MM.1S (cell line): ENCODE measurements around the gene SPRR3.

Source experiments
- DNase-seq: peaks from one replicate; pipeline ENCODE4 v3.0.0-alpha.2; 2015
- H2AFZ ChIP-seq: fragments of 300-600 bp; sonication (generic); 2 replicates; pipeline ENCODE4 v1.6.0; 2016; ENCODE audit warnings: antibody characterized with exemption, low read length
- H3F3A ChIP-seq: fragments of 300-600 bp; sonication (generic); 2 replicates; pipeline ENCODE4 v1.6.1; 2016; ENCODE audit warnings: mild to moderate bottlenecking, antibody characterized with exemption, low read length, moderate library complexity, mixed read lengths; ENCODE audit not compliant: insufficient read depth
- H3K27ac ChIP-seq: fragments of 300-600 bp; sonication (generic); 2 replicates; pipeline ENCODE4 v1.5.1; 2016; ENCODE audit warnings: mild to moderate bottlenecking, low read length
- H3K27me3 ChIP-seq: fragments of 300-600 bp; sonication (generic); replicated peaks from 2 replicates; pipeline ENCODE4 v1.6.0; 2016; ENCODE audit warnings: low read length; ENCODE audit not compliant: insufficient read depth
- H3K36me3 ChIP-seq: fragments of 300-600 bp; sonication (generic); replicated peaks from 2 replicates; pipeline ENCODE4 v1.6.1; 2016; ENCODE audit warnings: mild to moderate bottlenecking, low read length, mixed read lengths; ENCODE audit not compliant: insufficient read depth
- H3K4me1 ChIP-seq: fragments of 300-600 bp; sonication (generic); 2 replicates; pipeline ENCODE4 v1.6.1; 2016; ENCODE audit warnings: low read length, mixed read lengths
- H3K4me2 ChIP-seq: fragments of 300-600 bp; sonication (generic); 2 replicates; pipeline ENCODE4 v1.6.0; 2016; ENCODE audit warnings: low read depth, low read length
- H3K4me3 ChIP-seq: fragments of 300-600 bp; sonication (generic); 2 replicates; pipeline ENCODE4 v1.5.1; 2016; ENCODE audit warnings: low read length, mixed read lengths
- H3K79me2 ChIP-seq: fragments of 300-600 bp; sonication (generic); 2 replicates; pipeline ENCODE4 v1.6.1; 2016; ENCODE audit warnings: mixed run types, low read length, mixed read lengths
- H3K9ac ChIP-seq: fragments of 300-600 bp; sonication (generic); 2 replicates; pipeline ENCODE4 v1.6.1; 2016; ENCODE audit warnings: low read length, mixed read lengths
- H3K9me2 ChIP-seq: fragments of 300-600 bp; sonication (generic); replicated peaks from 2 replicates; pipeline ENCODE4 v1.6.1; 2016; ENCODE audit warnings: mild to moderate bottlenecking, low read length, mixed read lengths; ENCODE audit not compliant: insufficient read depth
- H3K9me3 ChIP-seq: fragments of 300-600 bp; sonication (generic); replicated peaks from 2 replicates; pipeline ENCODE4 v1.6.1; 2016; ENCODE audit warnings: mild to moderate bottlenecking, low read length, mixed read lengths; ENCODE audit not compliant: insufficient read depth
- H4K20me1 ChIP-seq: fragments of 300-600 bp; sonication (generic); 2 replicates; pipeline ENCODE4 v1.6.1; 2016; ENCODE audit warnings: mild to moderate bottlenecking, low read length, moderate library complexity, mixed read lengths; ENCODE audit not compliant: insufficient read depth
- EZH2 ChIP-seq: fragments of 300-600 bp; sonication (generic); optimal IDR thresholded peaks from 2 replicates; pipeline ENCODE3; 2017; ENCODE audit warnings: low read depth, mild to moderate bottlenecking, antibody characterized with exemption, low read length, mixed read lengths
- EZH2phosphoT487 ChIP-seq: fragments of 300-600 bp; sonication (generic); IDR thresholded peaks from 2 replicates; pipeline ENCODE4 v1.6.1; 2018; ENCODE audit warnings: antibody characterized with exemption, low read length
- TF ChIP-seq, protein P1 (sequence below): fragments of 300-600 bp; sonication (generic); IDR thresholded peaks from 2 replicates; pipeline ENCODE4 v1.5.1; 2016; ENCODE audit warnings: antibody characterized with exemption, low read length, mixed read lengths

SPRR3 gene

DNA sequence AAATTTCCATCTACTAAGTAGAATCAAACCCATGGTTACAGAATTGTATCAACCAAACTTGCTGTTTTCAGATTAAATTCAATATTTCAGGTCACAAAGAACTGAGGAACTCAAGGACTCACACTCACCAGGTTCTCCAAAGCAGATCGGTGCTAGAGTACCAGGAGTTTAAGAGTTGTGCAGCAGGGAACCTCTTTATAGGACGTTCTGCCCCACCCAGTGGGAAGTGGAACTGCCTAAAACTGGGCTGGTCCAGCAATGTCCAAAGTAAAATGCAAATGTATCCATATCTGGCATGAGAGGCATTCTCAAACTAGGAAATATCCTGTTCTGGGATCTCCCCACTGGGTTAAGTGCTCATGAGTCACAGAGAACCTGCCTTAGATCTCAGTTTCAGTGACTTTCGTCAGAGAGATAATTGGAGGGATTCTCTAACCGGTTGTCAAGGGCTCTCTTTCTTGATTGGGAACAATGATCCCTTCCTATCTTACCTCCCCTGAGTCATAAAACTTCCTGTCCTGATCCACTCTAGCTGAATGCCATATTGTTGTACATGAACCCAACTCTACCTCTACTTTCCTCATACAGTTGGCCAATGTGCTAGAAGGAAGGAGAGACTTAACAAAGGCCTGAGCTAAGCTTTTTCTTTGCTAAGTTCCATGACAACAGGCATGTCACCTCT lies 39.5 kb downstream of the SPRR3 start, which contains the start of gene SPRR2D:
Gene SPRR2D, minus strand, starts transcription at position 171 of the 682 bp plus-strand sequence. CDS start 774 bp downstream, outside the sequence.
- H3K4me2 ChIP-seq, result no peak within 1 kb of the TSS
- H3K9ac ChIP-seq, result no peak within 1 kb of the TSS
- TF ChIP-seq, protein P1, sequence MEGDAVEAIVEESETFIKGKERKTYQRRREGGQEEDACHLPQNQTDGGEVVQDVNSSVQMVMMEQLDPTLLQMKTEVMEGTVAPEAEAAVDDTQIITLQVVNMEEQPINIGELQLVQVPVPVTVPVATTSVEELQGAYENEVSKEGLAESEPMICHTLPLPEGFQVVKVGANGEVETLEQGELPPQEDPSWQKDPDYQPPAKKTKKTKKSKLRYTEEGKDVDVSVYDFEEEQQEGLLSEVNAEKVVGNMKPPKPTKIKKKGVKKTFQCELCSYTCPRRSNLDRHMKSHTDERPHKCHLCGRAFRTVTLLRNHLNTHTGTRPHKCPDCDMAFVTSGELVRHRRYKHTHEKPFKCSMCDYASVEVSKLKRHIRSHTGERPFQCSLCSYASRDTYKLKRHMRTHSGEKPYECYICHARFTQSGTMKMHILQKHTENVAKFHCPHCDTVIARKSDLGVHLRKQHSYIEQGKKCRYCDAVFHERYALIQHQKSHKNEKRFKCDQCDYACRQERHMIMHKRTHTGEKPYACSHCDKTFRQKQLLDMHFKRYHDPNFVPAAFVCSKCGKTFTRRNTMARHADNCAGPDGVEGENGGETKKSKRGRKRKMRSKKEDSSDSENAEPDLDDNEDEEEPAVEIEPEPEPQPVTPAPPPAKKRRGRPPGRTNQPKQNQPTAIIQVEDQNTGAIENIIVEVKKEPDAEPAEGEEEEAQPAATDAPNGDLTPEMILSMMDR, result no peak
- TF ChIP-seq EZH2 (no peak), EZH2phosphoT487 (no peak)
- H3K9me2 ChIP-seq, result no peaks in the 10 kb centered on the region
- H3K9me3 ChIP-seq, result no peaks in the 10 kb centered on the region
- H3K4me1 ChIP-seq, result peaks cover 3% of the 10 kb centered on the region; the same call in 1 of the 2 replicates
- H2AFZ ChIP-seq, result no peak within 1 kb of the TSS
- DNase-seq, result no peak
- H3F3A ChIP-seq, result no peaks in the 10 kb centered on the region
- no peak within 1 kb of the TSS for H3K27ac ChIP-seq
- H3K36me3 ChIP-seq, result no peaks in the 10 kb centered on the region
- H4K20me1 ChIP-seq, result no peaks in the 10 kb centered on the region
- H3K4me3 ChIP-seq, result no peak within 1 kb of the TSS
- H3K79me2 ChIP-seq, result no peaks in the 10 kb centered on the region
- H3K27me3 ChIP-seq, result no peaks in the 10 kb centered on the region

DNA sequence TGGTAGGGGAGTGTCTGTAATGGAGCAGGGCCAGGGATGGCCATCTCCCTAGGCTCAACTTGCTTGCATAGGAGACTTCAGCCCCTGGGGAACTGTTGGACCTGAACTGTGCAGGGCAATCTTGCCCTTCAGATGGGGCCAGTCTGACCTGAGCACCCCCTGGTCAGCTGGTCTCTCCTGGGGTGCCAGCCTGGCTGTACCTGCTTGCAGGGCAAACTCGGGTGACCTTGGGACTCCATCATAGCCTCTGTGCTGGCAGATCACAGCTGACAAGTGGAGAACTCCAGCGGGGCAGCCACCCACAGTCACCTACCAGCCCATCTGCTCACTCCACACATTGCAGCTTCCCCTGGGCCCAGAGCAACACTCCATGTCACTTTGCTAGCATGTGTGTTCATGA lies 47.7 kb downstream of the SPRR3 start:
- no peak for TF ChIP-seq EZH2
- TF ChIP-seq, protein P1, result no peak
- no peak for TF ChIP-seq EZH2phosphoT487
- Histone ChIP-seq H3K27me3 (no peaks in the 10 kb centered on the region), H4K20me1 (no peaks in the 10 kb centered on the region), H3K9me3 (no peaks in the 10 kb centered on the region), H3K36me3 (no peaks in the 10 kb centered on the region), H3K27ac (no peak overlapping the region), H3K4me1 (peaks cover 5% of the 10 kb centered on the region; the same call in 1 of the 2 replicates), H3F3A (no peaks in the 10 kb centered on the region), H3K9ac (no peak overlapping the region), H3K4me2 (no peak overlapping the region), H3K79me2 (no peaks in the 10 kb centered on the region), H3K9me2 (no peaks in the 10 kb centered on the region), H2AFZ (no peak overlapping the region), H3K4me3 (no peak overlapping the region)
- no peak for DNase-seq
